ENCODE data around the gene ST6GALNAC6.
"Not testable (repeated sequence)": the region's sequence is repeated elsewhere in the genome, so short reads cannot be mapped to it uniquely, and the experiment has no call there.

The ST6GALNAC6 gene

GRCh38 chr9:127887792-127888191 lies 11.6 kb downstream of the ST6GALNAC6 start:
- DNase-seq = no peak

DNA sequence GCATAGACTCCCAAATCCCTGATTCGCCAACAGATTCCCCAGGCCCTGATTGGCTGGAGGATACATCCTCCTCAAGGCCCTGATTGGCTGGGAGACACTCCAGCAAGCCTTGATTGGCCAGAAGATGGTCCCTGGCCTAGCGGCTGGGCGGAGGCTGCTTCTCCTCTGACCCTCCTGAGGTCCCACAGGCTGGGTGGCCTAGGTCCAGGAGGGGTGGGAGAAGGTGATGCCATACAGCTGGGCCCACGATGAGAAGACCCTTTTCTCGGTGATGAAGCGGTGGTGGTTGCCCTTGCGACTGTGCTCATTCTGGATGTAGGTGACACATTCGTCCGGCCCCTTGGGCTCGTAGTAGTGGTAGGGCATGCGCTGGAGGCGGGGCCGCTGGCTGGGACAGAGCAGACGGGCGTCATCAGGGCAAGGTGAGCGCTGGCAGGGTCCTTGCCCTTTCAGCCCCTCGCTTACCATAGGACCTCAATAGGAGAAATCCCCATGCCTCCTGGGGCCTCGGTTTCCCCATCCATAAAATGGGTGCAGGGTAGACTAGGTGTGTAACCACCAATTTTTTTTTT lies 12.9 kb downstream of the ST6GALNAC6 start:
- no peak for DNase-seq

DNA sequence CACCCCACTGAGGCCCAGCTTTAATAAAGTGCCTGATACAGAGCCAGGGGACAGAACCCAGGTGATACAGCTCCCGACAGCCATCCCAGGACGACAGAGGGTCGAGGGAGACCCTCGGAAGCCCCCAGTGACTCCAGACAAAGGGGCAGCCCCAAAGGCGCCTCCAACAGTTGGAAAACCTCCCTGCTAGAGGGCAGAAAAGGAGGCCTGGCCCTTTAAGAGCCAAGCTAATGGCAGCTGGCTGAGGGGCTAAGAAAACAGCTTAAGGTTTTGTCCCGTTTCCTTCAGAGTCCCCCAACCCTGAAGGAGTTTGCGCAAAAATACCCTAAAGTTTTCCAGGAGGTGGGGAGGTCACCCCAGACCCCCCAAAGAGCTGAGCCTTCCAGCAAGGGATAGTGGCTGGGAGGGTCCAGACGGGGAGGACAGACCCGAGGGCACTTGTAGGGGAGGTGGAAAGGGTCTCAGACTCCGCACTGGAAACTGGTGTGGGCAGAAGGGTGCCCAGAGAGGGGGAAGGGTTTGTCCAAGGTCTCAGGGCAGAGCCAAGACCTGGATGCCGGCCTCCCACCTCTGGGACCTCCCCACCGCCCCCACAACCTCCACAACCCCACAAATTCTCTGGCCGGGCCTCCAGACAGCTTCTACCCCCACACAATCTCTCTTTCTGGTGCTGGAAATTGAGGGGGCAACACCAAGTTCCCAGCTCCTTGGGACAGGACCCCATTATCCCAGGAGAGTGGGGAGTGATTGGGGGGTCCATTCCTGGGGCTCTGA lies 13.7 kb downstream of the ST6GALNAC6 start:
- DNase-seq = no peak

- no peak for DNase-seq
Observed at GRCh38 chr9:127884976-127885490, 14.4 kb downstream of the ST6GALNAC6 start.

DNA sequence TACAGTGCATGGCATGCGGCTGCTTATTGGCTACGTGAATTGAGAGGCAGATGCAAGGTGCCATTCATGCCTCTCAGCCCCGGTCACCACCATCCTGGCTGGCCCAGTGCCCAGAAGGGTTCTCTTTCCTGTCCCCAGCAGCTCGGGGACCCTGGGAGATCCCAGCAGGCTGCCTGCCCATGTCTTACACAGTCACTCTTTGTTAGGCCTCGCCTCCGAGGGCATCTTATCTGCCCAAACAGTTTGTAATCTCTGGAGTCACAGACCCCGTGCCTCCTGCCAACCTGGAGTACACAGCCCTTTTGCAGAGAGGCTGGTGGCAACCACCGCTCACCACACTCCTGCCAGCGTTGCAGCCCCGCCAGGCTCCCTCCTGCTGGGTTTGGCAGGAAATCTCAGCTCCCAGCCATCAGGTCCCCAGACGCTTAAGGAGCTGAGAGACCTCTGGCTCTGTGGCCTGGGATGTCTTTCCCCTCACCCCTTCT lies 14.9 kb downstream of the ST6GALNAC6 start:
- DNase-seq = no peak

- no peak for DNase-seq
Observed at GRCh38 chr9:127883959-127884358, 15.4 kb downstream of the ST6GALNAC6 start.

DNA sequence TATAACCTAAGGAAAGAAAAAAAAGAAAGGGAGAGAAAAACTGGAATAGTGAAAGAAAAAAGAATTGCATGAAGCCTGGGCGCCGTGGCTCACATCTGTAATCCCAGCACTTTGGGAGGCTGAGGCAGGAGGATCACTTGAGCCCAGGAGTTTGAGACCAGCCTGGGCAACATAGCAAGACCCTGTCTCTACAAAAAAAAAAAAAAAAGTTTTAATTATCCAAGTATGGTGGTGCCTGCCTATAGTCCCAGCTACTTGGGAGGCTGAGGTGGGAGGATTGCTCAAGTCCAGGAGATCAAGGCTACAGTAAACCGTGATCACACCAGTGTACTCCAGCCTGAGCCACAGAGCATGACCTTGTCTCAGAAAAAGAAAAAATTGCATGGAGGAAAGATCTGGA lies 17.7 kb downstream of the ST6GALNAC6 start:
- not testable (repeated sequence) for DNase-seq

- DNase-seq = no peak
Observed at GRCh38 chr9:127880143-127880542, 19.3 kb downstream of the ST6GALNAC6 start.

DNA sequence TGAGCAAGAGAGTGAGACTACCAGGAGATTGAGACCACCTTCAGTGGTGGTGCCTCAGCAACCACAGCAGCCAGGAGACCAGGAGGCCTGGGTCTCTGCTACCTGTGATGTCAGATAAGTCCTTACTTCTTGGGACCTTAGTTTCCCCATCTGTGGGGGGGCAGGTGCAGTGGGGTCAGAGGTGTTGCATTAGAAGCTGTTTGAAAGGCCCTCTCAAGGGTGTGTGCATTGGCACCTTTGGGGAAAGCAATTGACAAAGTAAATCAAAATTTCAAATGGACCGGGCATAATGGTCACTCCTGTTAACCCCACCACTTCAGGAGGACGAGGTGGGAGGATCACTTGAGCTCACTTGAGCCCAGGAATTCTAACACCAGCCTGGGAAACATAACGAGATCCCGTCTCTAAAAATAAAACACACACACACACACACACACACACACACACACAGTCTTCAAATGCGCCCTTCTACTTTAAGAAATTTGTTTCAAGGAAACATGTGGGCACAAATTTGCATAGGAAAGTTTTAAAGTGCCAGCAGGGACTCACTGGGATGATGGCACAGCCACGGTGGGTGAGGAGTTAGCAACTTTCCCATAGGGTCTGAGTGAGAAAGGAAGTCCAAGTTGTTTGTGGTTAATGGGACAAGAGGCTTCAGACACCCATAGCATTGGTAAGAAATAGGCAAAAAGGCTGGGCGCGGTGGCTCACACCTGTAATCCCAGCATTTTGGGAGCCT lies 20.6 kb downstream of the ST6GALNAC6 start:
- DNase-seq = no peak

- DNase-seq = no peak
Observed at GRCh38 chr9:127878001-127878651, 21.3 kb downstream of the ST6GALNAC6 start.

- no peak for DNase-seq
Observed at GRCh38 chr9:127877566-127877998, 21.8 kb downstream of the ST6GALNAC6 start, which contains the start of gene AK1. TSS of gene AK1 (minus strand) at chr9:127877675. CDS start at chr9:127874617, 3,058 bp downstream.

- no peak for DNase-seq
Observed at GRCh38 chr9:127876764-127877562, 22.4 kb downstream of the ST6GALNAC6 start.

DNA sequence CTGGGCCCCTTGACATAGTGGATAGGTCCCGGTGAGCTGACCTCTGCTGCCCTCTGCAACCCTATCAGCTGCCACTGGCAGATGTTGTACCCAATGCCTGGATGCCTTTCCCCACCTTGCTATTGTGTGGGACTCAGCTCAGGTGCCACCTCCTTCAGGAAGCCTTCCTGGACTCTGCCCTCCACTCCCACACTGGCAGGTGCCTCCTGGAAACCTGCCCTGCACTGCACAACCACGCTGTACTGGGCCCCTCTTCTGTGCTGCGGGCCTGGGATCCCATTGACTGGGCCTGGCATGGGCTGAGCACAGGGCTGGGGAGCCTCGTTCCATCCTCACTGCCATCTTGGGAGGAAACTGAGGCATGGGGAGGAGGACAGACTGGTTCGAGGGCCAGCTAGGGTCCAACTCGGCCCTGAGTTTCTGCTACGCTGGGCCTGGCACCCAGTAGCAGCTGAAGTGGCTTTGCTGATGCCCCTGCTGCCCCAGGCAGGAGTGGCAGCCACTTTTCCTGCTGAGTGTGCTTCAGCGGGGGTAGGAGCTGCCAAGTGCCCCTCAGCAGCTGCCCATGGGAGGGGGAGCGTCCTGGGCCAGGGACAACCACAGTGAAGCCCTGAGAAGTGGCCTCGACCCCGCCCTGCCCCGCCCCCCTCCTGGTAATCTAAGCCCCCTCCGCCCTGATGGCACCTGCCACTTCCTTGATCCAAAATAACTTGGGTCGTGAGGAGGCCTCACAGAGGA lies 23.2 kb downstream of the ST6GALNAC6 start:
- DNase-seq = no peak

DNA sequence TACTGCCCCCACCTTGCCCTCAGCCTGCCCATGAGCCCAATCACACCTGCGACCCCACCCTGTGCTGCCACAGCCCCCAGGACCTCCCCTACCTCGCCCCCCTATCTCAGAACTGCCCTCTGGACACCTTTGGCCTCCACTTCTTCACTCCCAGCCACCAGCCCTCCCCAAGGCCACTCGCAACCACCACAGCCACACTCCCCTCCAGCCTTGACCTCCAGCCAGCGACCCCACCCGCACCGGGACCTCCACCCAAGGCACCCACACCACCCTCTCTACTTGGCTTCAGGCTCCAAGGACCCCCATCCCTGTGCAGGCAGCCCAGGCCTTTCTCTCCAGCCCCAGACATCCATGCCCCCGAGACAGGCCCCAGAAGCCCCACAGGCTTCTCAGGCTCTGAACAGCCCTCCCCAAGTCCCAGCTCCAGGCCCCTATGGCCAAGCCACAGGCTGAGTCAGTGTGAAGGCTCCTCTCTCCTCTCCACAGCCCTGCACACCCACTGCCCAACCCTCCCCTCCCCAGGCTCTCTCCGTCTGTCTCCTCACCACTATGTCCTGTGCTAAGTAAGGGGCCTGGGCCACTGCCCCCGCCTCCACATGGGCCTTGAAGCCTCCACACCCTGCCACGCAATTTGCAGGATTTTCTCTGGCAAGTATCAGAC lies 24.0 kb downstream of the ST6GALNAC6 start:
- no peak for DNase-seq

GRCh38 chr9:127874301-127875221 lies 24.8 kb downstream of the ST6GALNAC6 start:
- no peak for DNase-seq

DNA sequence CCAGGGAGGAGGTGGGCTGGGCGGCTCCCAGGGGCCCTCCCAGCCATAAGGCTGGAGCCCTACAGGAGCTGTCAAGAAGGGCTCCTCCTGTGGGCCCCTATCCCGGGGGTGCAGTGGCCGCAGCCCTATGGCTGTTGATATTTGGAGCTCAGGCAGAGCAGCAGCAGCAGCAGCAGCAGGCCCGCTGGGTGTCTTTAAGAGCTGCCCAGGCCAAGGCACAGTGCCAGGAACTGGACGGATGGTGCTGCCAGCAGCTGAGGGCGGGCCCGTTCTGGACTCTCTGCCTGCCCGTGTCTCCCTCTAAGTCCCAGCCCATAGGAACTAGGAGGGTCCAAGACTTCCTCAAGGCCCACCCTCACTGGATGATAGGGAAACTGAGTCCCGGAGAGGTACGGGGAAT lies 25.5 kb downstream of the ST6GALNAC6 start:
- no peak for DNase-seq

DNA sequence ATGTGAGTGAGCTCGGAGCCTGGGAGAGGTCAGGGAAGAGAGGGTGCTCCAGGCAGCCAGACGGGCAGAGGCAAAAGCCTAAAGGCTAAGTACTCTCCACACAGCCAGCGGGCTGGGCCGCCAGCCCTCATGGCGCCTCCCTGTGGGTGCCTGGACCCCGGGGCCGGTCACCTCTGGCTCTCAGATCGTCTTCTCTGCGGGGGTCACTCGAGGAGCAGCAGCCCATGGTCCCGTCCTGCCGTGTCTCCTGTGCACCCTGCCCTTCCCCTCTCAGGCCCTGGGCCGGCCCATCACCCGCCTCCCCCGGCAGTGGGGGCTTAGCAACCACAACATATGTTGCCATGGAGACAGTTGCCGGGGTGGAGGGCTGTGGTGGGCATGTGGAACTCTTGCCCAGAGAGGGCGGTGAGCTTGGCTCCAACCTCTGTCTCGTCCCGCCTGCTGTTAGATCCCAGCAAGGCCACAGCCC lies 26.1 kb downstream of the ST6GALNAC6 start:
- no peak for DNase-seq

DNA sequence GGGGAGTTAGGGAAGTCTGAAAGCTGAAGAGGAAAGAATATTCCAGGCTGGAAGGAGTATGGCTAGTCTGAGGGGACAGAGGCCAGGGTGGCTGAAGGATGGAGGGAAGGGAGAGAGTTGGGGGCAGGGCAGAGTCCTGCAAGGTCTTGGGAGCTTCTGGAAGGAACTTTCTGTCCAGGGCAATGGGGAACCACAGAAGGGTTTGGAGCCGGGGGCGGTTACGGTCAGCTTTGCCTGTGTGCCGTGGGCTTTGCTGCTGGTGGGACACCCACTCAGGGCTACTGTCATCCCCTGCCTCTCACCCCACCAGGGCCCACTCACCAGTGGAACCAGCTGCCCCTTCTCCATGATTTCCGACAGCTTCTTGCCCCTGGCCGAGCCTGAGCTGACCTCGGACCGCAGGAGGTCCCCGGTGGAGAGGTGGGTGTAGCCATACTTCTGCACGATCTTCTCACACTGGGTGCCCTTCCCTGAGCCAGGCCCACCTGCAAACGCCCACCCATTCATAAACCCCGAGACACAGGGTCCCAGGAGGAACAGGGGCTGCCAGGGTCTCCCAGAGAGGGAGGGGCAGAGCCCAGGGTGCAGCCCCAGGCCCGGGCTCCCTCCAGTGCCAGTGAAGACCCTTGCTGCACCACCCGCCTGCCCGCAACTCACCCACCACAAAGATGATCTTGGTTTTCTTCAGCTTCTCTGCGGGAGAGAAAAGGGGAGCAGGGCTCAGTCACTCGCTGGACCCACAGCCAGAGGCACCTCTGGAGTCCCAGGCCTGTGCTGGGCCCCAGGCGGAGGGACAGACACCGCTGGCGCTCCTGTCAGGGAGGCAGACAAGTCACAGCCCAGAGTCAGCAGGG lies 26.8 kb downstream of the ST6GALNAC6 start:
- DNase-seq = no peak

Data from CD4-positive, alpha-beta T cell treated with Interleukin-17A for 4 hours (primary cell).